ENCODE results near the gene HP1BP3. TPM values are rescaled to one million over a fixed set of nuclear protein-coding genes. Genes with fewer than 3 reads are reported as not detected.

The HP1BP3 gene
- total RNA-seq, 1 donor from 2014 or later, result 240 TPM

GRCh38 chr1:20693623-20694022 is 93.5 kb downstream of the HP1BP3 start:
- DNase-seq (ENCODE audit: low spot score), result no peak

Other genes starting within 250 kb of the HP1BP3 start
- 0.52 TPM for gene FAM43B, start 234.7 kb downstream of the HP1BP3 start, total RNA-seq
- 1.6 TPM for gene CDA, start 198.2 kb downstream of the HP1BP3 start, total RNA-seq
- 72.9 TPM for gene PINK1, start 153.8 kb downstream of the HP1BP3 start, total RNA-seq
- 200 TPM for gene DDOST, start 125.9 kb downstream of the HP1BP3 start, total RNA-seq
- 4.7 TPM for gene KIF17, start 69.3 kb downstream of the HP1BP3 start, total RNA-seq
- 0.23 TPM for gene SH2D5, start 54.6 kb downstream of the HP1BP3 start, total RNA-seq